Heart left ventricle (tissue), 13 donors: ENCODE data around the gene TXLNA.

ENCODE experiments used
- POLR2A ChIP-seq, 2 donors: fragments of 450-650 bp; IDR thresholded peaks; one replicate each; pipeline ENCODE4 v1.6.1; 2017; ENCODE audit warnings: antibody characterized with exemption in 2 of 2, mild to moderate bottlenecking in 2 of 2, moderate library complexity in 2 of 2
- TF ChIP-seq, protein P1 (sequence below), 12 donors: fragments of 200-600 bp; sonication (generic) in 4 of 12; IDR thresholded peaks; one replicate each; pipeline versions ENCODE4 v1.5.0 to v1.8.0; 2018 to 2022; ENCODE audit warnings: antibody characterized with exemption in 12 of 12, mild to moderate bottlenecking in 5 of 12
- donor health status: ischemic (EF 13 %, LVEDD 7.1; RV severe dilation, severe dysfunction).
- donor health status: DM: no; HTN: yes; CAD: no.
- donor health status: DM: no; HTN: no; CAD: no.
- donor health status: ischemic (EF 25% LVEDD 6.9; RV normal size, moderate dysfunction).
- donor health status: ischemic (EF 25% LVEDD 5.7; RV mildly dilated, moderate dysfunction).
- donor health status: ischemic (EF 35%, LVEDD 5.7; RV mildly dilated, moderate dysfunction).
- donor health status: nonischemic (EF 11% LVEDD 7.7; RV severe dilation, severe dysfunction).
- donor health status: DM: yes; HTN: yes; CAD: no.
- donor health status: PGD.
- donor health status: ischemic (EF 29% LVEDD 5.4; RV normal size, mild dysfunction).
- donor health status: nonischemic (EF 23%, LVEDD 6.1; RV moderate dilation, normal function).

DNA sequence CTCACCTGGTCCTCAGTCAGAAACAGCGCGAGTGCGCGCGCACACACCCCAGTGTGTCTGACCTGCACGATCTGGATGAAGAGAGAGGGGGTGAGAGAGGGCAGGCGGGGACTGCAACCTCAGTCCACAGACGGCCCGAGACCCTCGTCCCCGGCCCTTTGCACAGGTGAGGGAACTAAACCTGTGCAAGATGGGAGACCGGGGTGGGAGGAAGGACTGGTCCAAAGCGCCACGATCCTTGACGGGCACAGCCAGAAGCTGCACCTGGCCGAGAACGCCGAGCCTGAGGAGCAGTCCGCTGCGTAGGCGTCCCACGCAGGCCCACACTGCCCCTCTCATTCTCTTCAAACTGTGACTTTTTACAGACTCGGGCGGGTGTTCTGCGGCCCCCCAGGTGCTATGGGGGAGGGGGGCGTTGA is 25.5 kb downstream of the TXLNA start:
- TF ChIP-seq, protein P1, sequence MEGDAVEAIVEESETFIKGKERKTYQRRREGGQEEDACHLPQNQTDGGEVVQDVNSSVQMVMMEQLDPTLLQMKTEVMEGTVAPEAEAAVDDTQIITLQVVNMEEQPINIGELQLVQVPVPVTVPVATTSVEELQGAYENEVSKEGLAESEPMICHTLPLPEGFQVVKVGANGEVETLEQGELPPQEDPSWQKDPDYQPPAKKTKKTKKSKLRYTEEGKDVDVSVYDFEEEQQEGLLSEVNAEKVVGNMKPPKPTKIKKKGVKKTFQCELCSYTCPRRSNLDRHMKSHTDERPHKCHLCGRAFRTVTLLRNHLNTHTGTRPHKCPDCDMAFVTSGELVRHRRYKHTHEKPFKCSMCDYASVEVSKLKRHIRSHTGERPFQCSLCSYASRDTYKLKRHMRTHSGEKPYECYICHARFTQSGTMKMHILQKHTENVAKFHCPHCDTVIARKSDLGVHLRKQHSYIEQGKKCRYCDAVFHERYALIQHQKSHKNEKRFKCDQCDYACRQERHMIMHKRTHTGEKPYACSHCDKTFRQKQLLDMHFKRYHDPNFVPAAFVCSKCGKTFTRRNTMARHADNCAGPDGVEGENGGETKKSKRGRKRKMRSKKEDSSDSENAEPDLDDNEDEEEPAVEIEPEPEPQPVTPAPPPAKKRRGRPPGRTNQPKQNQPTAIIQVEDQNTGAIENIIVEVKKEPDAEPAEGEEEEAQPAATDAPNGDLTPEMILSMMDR (IDR thresholded peaks at IDR 0.05), result no peak
- TF ChIP-seq POLR2A (IDR thresholded peaks at IDR 0.05), result no peak
